Suppressor macrophage treated with lipopolysaccharide for 1 hour (primary cell): Measurements from ENCODE around the gene PPP1R16B.
"Not testable (repeated sequence)": the region's sequence is repeated elsewhere in the genome, so short reads cannot be mapped to it uniquely, and the experiment has no call there.

Source experiments
- DNase-seq, 3 donors: peaks; one replicate each; pipeline ENCODE4 v3.0.0-alpha.2; 2020 to 2022

The PPP1R16B gene

GRCh38 chr20:38855356-38855755 lies 49.9 kb downstream of the PPP1R16B start:
- no peak for DNase-seq

- DNase-seq, result no peak
These were observed 51.1 kb downstream of the PPP1R16B start for GRCh38 chr20:38856570-38856969.

- DNase-seq, result no peak
These were observed 52.2 kb downstream of the PPP1R16B start for GRCh38 chr20:38857703-38858102.

GRCh38 chr20:38859070-38859690 lies 53.7 kb downstream of the PPP1R16B start:
- DNase-seq, result peak; percentile 60 to 70 (median 64)

- DNase-seq, result not testable (repeated sequence)
These were observed 54.4 kb downstream of the PPP1R16B start for GRCh38 chr20:38859857-38860256.

GRCh38 chr20:38861071-38861401 lies 55.5 kb downstream of the PPP1R16B start:
- no peak for DNase-seq

- no peak for DNase-seq
These were observed 56.7 kb downstream of the PPP1R16B start for GRCh38 chr20:38862226-38862625.

- DNase-seq, result peak; percentile 54 to 61 (median 60)
These were observed 57.7 kb downstream of the PPP1R16B start for GRCh38 chr20:38863024-38863851.

- DNase-seq, result no peak
These were observed 59.2 kb downstream of the PPP1R16B start for GRCh38 chr20:38864662-38865061.

- no peak for DNase-seq
These were observed 61.0 kb downstream of the PPP1R16B start for GRCh38 chr20:38866265-38867061.

- DNase-seq, result no peak
These were observed 61.5 kb downstream of the PPP1R16B start for GRCh38 chr20:38867062-38867359.

GRCh38 chr20:38870733-38871559 lies 65.4 kb downstream of the PPP1R16B start:
- no peak for DNase-seq

- no peak for DNase-seq
These were observed 66.1 kb downstream of the PPP1R16B start for GRCh38 chr20:38871560-38871953.

GRCh38 chr20:38872036-38872435 lies 66.5 kb downstream of the PPP1R16B start:
- no peak for DNase-seq

GRCh38 chr20:38872491-38873049 lies 67.1 kb downstream of the PPP1R16B start:
- no peak for DNase-seq

GRCh38 chr20:38873050-38873581 lies 67.6 kb downstream of the PPP1R16B start:
- DNase-seq, result no peak

GRCh38 chr20:38874460-38875174 lies 69.1 kb downstream of the PPP1R16B start:
- DNase-seq, result no peak

- DNase-seq, result no peak
These were observed 69.9 kb downstream of the PPP1R16B start for GRCh38 chr20:38875175-38875993.

GRCh38 chr20:38877483-38877882 lies 72.0 kb downstream of the PPP1R16B start:
- no peak for DNase-seq

- DNase-seq, result peak in 1 of 3 donors; percentile 17
These were observed 73.4 kb downstream of the PPP1R16B start for GRCh38 chr20:38878866-38879265.
